Measurements from ENCODE around the gene SCRG1.

SCRG1 gene

GRCh38 chr4:173424899-173425805 lies 26.2 kb upstream of the SCRG1 start:
- no peak overlapping the region for H3K4me3 ChIP-seq (ENCODE audit: low read depth, low read length)
- DNase-seq (ENCODE audit: low read depth, low spot score): peak; percentile 79
- in situ Hi-C loops (cut with HindIII; ENCODE audit: low sequenced_read_pairs): no loop called here
- TF ChIP-seq, protein P1, sequence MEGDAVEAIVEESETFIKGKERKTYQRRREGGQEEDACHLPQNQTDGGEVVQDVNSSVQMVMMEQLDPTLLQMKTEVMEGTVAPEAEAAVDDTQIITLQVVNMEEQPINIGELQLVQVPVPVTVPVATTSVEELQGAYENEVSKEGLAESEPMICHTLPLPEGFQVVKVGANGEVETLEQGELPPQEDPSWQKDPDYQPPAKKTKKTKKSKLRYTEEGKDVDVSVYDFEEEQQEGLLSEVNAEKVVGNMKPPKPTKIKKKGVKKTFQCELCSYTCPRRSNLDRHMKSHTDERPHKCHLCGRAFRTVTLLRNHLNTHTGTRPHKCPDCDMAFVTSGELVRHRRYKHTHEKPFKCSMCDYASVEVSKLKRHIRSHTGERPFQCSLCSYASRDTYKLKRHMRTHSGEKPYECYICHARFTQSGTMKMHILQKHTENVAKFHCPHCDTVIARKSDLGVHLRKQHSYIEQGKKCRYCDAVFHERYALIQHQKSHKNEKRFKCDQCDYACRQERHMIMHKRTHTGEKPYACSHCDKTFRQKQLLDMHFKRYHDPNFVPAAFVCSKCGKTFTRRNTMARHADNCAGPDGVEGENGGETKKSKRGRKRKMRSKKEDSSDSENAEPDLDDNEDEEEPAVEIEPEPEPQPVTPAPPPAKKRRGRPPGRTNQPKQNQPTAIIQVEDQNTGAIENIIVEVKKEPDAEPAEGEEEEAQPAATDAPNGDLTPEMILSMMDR (IDR thresholded peaks at IDR 0.05; ENCODE audit: low read depth, low read length): no peak

DNA sequence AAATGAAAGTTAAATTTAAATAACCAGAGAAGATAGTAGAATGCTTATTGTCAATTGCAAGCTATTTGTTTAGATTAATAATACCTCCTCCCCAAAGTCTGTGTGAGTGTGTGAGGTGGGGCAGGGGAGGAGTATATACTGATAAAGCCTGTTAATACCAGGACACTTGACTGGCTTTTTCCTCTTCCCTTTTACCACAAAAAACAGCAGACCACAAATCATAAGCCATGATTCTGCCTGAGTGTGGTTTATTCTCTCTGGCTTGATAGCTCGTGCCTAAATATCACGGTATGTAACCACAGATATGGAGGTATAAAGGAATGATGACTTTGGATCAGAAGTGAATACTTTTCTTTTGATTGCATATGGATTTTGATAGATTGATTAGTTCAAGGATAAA lies 21.9 kb upstream of the SCRG1 start:
- in situ Hi-C loops (cut with HindIII; ENCODE audit: low sequenced_read_pairs): no loop called here
- TF ChIP-seq, protein P1 (IDR thresholded peaks at IDR 0.05; ENCODE audit: low read depth, low read length): no peak
- DNase-seq (ENCODE audit: low read depth, low spot score): peak; percentile 16
- no peak overlapping the region for H3K4me3 ChIP-seq (ENCODE audit: low read depth, low read length)

DNA sequence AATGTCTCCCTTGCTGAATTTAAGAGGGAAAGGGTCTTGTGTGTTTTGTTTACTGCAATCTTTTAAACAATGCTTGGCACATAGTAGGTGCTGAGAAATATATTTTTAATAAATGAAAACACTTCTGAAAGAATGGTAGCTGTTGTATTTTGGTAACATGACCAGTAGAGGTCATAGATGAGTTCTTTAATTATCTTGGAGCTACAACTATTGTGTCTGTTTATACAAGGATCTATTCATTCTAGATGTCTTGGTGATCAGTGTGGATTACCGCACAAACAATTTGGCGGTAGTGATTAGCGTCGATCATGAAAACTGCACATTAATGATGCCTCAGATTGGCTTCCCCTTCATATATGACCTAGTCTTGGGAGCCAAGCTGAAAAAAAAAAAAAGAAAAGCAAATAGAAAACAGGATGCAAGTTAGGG lies 21.4 kb upstream of the SCRG1 start:
- in situ Hi-C loops (cut with HindIII; ENCODE audit: low sequenced_read_pairs): no loop called here
- TF ChIP-seq, protein P1 (IDR thresholded peaks at IDR 0.05; ENCODE audit: low read depth, low read length): peak; percentile 37
- peak; percentile 56 for DNase-seq (ENCODE audit: low read depth, low spot score)
- H3K4me3 ChIP-seq (ENCODE audit: low read depth, low read length): no peak overlapping the region

GRCh38 chr4:173418639-173419038 lies 19.7 kb upstream of the SCRG1 start:
- TF ChIP-seq, protein P1 (IDR thresholded peaks at IDR 0.05; ENCODE audit: low read depth, low read length): no peak
- no peak overlapping the region for H3K4me3 ChIP-seq (ENCODE audit: low read depth, low read length)
- no peak for DNase-seq (ENCODE audit: low read depth, low spot score)
- in situ Hi-C loops (cut with HindIII; ENCODE audit: low sequenced_read_pairs): no loop called here

DNA sequence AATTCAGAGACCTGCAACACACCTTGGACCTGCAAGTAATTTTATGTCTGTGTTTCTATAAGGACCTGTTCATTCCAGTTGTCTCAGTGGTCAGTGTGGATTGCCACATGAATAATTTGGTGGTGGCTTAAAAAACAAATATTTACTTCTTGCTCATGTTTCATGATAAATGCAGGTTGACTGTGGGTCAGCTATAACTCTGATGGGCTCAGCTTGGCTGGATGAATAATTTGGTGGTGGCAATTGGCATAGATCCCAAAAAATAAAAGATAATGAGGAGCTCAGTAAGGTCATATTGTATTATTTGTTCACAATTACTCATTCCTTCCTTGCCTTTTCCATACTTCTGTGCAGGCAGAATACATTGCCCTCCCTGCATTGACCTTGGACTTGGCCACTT lies 18.9 kb upstream of the SCRG1 start:
- in situ Hi-C loops (cut with HindIII; ENCODE audit: low sequenced_read_pairs): no loop called here
- DNase-seq (ENCODE audit: low read depth, low spot score): no peak
- no peak overlapping the region for H3K4me3 ChIP-seq (ENCODE audit: low read depth, low read length)
- TF ChIP-seq, protein P1 (IDR thresholded peaks at IDR 0.05; ENCODE audit: low read depth, low read length): no peak

- H3K4me3 ChIP-seq (ENCODE audit: low read depth, low read length): no peak overlapping the region
- in situ Hi-C loops (cut with HindIII; ENCODE audit: low sequenced_read_pairs): no loop called here
- DNase-seq (ENCODE audit: low read depth, low spot score): no peak
- TF ChIP-seq, protein P1 (IDR thresholded peaks at IDR 0.05; ENCODE audit: low read depth, low read length): no peak
Measured at GRCh38 chr4:173415885-173416653, 17.2 kb upstream of the SCRG1 start.
